Spleen (tissue), 11 donors: ENCODE data around the gene NBEA. TPM values are rescaled to one million over a fixed set of nuclear protein-coding genes. Genes with fewer than 3 reads are reported as not detected.

Experiments
- DNase-seq: peaks from one replicate; pipeline ENCODE4 v3.0.0-alpha.2; 2020
- H3K27ac ChIP-seq, 8 donors: fragments of 200-600 bp; sonication (generic) in 7 of 8; 1 replicate in 4 of 8; 2 replicates in 4 of 8; pipeline versions ENCODE4 v1.5.0 to v1.8.0; 2016 to 2021; ENCODE audit warnings: inconsistent platforms in 4 of 8, mild to moderate bottlenecking in 4 of 8, moderate library complexity in 1 of 8
- H3K27me3 ChIP-seq, 7 donors: fragments of 200-600 bp; sonication (generic) in 6 of 7; replicated peaks in 1 of 7; 1 replicate in 4 of 7; 2 replicates in 3 of 7; pipeline versions ENCODE4 v1.5.0 to v1.8.0; 2016 to 2021; ENCODE audit warnings: inconsistent platforms in 3 of 7, mild to moderate bottlenecking in 1 of 7
- H3K36me3 ChIP-seq, 6 donors: fragments of 200-600 bp; sonication (generic) in 5 of 6; 1 replicate in 4 of 6; 2 replicates in 2 of 6; pipeline versions ENCODE4 v1.5.0 to v1.8.0; 2016 to 2021; ENCODE audit warnings: inconsistent platforms in 2 of 6
- H3K4me1 ChIP-seq, 6 donors: fragments of 200-600 bp; sonication (generic) in 5 of 6; 1 replicate in 3 of 6; 2 replicates in 3 of 6; pipeline versions ENCODE4 v1.5.0 to v1.8.0; 2016 to 2021; ENCODE audit warnings: inconsistent platforms in 3 of 6
- H3K4me3 ChIP-seq, 8 donors: fragments of 200-600 bp; sonication (generic) in 7 of 8; 1 replicate in 4 of 8; 2 replicates in 4 of 8; pipeline versions ENCODE4 v1.5.0 to v1.8.0; 2016 to 2021; ENCODE audit warnings: inconsistent platforms in 4 of 8, mild to moderate bottlenecking in 4 of 8, moderate library complexity in 2 of 8
- H3K9me3 ChIP-seq, 8 donors: fragments of 200-600 bp; sonication (generic) in 7 of 8; 1 replicate in 4 of 8; 2 replicates in 4 of 8; pipeline versions ENCODE4 v1.5.0 to v1.8.0; 2016 to 2021; ENCODE audit warnings: inconsistent platforms in 4 of 8
- POLR2A ChIP-seq, 3 donors: fragments of 450-650 bp; IDR thresholded peaks; one replicate each; pipeline ENCODE4 v1.5.1; 2017; ENCODE audit warnings: antibody characterized with exemption in 3 of 3, mild to moderate bottlenecking in 1 of 3
- POLR2AphosphoS5 ChIP-seq, 3 donors: sonication (generic); formaldehyde crosslinking; IDR thresholded peaks; one replicate each; pipeline ENCODE4 v1.5.1; 2017; ENCODE audit warnings: antibody characterized with exemption in 3 of 3
- WGBS, 5 donors: extraction: QIAGEN DNeasy Blood & Tissue Kit in 3 of 5; methylation state at CpG; one replicate each; pipeline versions ENCODE4 v1.1.5 to v1.1.7; 2013 to 2018; 5-methylcytosine and 5-hydroxymethylcytosine counted together
- intact Hi-C: fragments of 100-400 bp; cut with DNase I; formaldehyde crosslinking; loops from one replicate; pipeline ENCODE4 v1.15.0; 2023; ENCODE audit warnings: low total_unique reads
- polyA plus RNA-seq, 3 donors: library from polyadenylated mRNA; stranded (reverse); fragments of 200-250 nt; gene quantifications; one replicate each; pipeline ENCODE4 v1.2.1, GENCODE V29; 2013
- total RNA-seq, 7 donors: library from RNA; depleted of rRNA in 3 of 7; stranded (reverse); fragments of >200 nt in 3 of 7; fragmentation: NEBNext Ultra II Directional in 4 of 7; extraction: Animal tissue kit (Norgen Biotek cat#: 25700) in 4 of 7; gene quantifications; one replicate each; pipeline versions ENCODE4 v1.1.0 to v1.2.1, GENCODE V29; 2016 to 2021
- TF ChIP-seq, protein P1 (sequence below), 11 experiments: fragments of 200-600 bp in 7 of 11; fragments of 450-650 bp in 4 of 11; sonication (generic) in 4 of 11; IDR thresholded peaks in 8 of 11; conservative IDR thresholded peaks in 3 of 11; 1 replicate in 7 of 11; 2 replicates in 4 of 11; pipeline versions ENCODE4 v1.4.0 to v1.8.0; 2016 to 2021; ENCODE audit warnings: antibody characterized with exemption in 11 of 11, inconsistent platforms in 4 of 11, mild to moderate bottlenecking in 1 of 11
- donor health status: healthy with polysubstance abuse.
- donor health status: DM: no; HTN: no; CAD: no; lungs with moderate emphysema.
- donor health status: DM: no; HTN: no; CAD: no.
- donor health status: Bipolar disorder and iron deficiency.
- donor health status: healthy.
- donor health status: DM: no; HTN: no; CAD: no.
- donor health status: DM: yes; HTN: yes; CAD: no.

The NBEA gene
- total and polyA plus RNA-seq, 10 donors, result 1.8 to 27.7 (median 12.9) TPM

DNA sequence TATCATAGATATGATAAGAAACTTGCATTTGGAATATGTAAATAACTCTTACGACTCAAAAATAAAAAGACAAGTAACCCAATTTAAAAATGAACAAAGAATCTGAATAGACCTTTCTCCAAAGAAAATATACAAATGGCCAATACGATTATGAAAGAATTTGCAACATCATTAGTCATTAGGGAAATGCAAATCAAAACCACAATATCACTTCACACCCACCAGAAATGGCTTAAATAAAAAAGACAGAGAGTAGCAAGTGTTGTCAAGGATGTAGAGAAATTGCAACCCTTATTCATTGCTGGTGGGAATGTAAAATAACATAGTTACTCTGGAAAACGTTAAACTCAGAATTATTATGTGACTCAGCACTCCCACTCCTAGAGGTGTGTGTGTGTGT is 761.0 kb downstream of the NBEA start:
- Histone ChIP-seq H3K27me3 (peaks cover 0 to 12% (median 0%) of the 10 kb centered on the region in 7 donors), H3K4me1 (no peaks in the 10 kb centered on the region), H3K36me3 (no peaks in the 10 kb centered on the region), H3K4me3 (no peak overlapping the region), H3K27ac (no peak overlapping the region), H3K9me3 (peaks cover 0 to 8% (median 0%) of the 10 kb centered on the region in 8 donors)
- 66 to 81% (median 76%) methylated on average over 3 of the region's 3 CpGs for WGBS, 5 donors
- intact Hi-C loops, result no loop called here
- TF ChIP-seq, protein P1, sequence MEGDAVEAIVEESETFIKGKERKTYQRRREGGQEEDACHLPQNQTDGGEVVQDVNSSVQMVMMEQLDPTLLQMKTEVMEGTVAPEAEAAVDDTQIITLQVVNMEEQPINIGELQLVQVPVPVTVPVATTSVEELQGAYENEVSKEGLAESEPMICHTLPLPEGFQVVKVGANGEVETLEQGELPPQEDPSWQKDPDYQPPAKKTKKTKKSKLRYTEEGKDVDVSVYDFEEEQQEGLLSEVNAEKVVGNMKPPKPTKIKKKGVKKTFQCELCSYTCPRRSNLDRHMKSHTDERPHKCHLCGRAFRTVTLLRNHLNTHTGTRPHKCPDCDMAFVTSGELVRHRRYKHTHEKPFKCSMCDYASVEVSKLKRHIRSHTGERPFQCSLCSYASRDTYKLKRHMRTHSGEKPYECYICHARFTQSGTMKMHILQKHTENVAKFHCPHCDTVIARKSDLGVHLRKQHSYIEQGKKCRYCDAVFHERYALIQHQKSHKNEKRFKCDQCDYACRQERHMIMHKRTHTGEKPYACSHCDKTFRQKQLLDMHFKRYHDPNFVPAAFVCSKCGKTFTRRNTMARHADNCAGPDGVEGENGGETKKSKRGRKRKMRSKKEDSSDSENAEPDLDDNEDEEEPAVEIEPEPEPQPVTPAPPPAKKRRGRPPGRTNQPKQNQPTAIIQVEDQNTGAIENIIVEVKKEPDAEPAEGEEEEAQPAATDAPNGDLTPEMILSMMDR (IDR thresholded peaks at IDR 0.05 in 8 of 11, conservative IDR thresholded peaks at IDR 0.05 in 3 of 11), result no peak
- no peak for TF ChIP-seq POLR2AphosphoS5 (IDR thresholded peaks at IDR 0.05)
- TF ChIP-seq POLR2A (IDR thresholded peaks at IDR 0.05), result no peak
- DNase-seq, result no peak

DNA sequence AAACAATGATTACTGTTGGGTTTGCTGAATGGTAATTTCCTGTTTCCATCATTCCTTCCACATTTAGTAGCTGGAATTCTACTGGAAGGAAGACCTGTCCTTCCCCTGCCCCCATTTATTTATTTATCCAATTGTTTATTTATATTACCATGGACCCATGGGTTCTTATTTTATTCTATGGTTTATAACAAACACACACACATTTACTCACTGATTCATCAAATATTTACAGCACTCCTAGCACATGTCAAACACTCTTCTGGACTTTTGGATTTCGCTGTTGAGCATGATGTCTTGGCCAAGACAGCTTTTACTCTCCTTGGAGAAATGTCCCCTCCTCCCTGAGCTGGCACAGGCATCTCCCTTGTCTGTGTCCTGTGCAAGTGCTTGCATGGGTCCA is 762.3 kb downstream of the NBEA start:
- no peak for DNase-seq
- TF ChIP-seq POLR2A (IDR thresholded peaks at IDR 0.05) (no peak), POLR2AphosphoS5 (IDR thresholded peaks at IDR 0.05) (no peak)
- TF ChIP-seq, protein P1 (IDR thresholded peaks at IDR 0.05 in 8 of 11, conservative IDR thresholded peaks at IDR 0.05 in 3 of 11), result no peak
- WGBS, 5 donors, result 74 to 86% (median 76%) methylated on average over 1 of the region's 1 CpG
- Histone ChIP-seq H3K36me3 (no peaks in the 10 kb centered on the region), H3K27me3 (peaks cover 0 to 12% (median 0%) of the 10 kb centered on the region in 7 donors), H3K9me3 (peaks cover 0 to 8% (median 0%) of the 10 kb centered on the region in 8 donors), H3K27ac (no peak overlapping the region), H3K4me1 (no peaks in the 10 kb centered on the region), H3K4me3 (no peak overlapping the region)
- intact Hi-C loops, result no loop called here

DNA sequence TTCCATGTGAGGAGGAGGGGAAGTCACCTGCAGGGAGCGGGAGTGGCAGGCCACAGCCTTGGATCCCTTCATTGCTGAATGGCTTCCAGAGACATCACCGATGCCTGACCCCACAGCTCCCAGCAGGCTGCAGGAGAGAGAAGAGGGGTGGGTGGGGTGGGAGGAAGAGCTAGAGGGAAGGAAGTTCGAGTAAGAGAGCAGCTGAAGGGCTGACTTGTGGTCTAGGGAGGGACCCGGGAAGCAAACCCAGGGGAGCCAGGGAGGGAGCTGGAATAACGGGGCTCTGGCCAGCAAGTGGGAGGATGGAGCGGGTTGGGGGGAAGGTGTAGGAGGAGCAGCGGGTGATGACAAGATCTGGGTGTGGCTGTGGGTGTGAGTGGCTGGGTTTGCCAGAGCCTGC is 764.2 kb downstream of the NBEA start:
- H3K27ac ChIP-seq, result no peak overlapping the region
- 72 to 76% (median 75%) methylated on average over 7 of the region's 7 CpGs for WGBS, 5 donors
- no peak for TF ChIP-seq POLR2AphosphoS5 (IDR thresholded peaks at IDR 0.05)
- TF ChIP-seq POLR2A (IDR thresholded peaks at IDR 0.05), result no peak

DNA sequence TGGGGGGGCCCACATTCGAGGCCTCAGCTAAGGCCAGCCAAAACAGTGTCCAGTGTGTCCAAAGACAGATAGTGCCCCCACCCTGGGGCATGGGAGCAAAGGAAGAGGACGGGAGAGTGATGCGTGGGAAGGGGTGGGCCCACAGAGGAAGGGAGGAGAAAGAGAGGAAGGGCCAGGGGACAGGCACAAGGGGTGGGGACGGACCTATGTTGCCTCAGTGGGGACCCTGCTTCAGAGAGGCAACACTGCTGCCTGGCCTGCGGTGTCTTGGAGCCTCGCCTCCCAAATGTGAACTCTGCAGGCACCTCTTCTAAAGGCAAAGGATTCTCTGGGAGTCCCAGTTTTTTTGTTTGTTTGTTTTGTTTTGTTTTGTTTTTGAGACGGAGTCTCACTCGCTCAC is 764.7 kb downstream of the NBEA start:
- no peak overlapping the region for H3K4me3 ChIP-seq
- TF ChIP-seq, protein P1 (IDR thresholded peaks at IDR 0.05 in 8 of 11, conservative IDR thresholded peaks at IDR 0.05 in 3 of 11), result no peak
- TF ChIP-seq POLR2AphosphoS5 (IDR thresholded peaks at IDR 0.05) (no peak), POLR2A (IDR thresholded peaks at IDR 0.05) (no peak)
- no peak overlapping the region for H3K27ac ChIP-seq
- H3K4me1 ChIP-seq, result no peaks in the 10 kb centered on the region
- no peaks in the 10 kb centered on the region for H3K36me3 ChIP-seq
- H3K27me3 ChIP-seq, result no peaks in the 10 kb centered on the region
- WGBS, 5 donors, result 68 to 89% (median 85%) methylated on average over 8 of the region's 8 CpGs
- intact Hi-C loops, result no loop called here
- H3K9me3 ChIP-seq, result peaks cover 0 to 8% (median 0%) of the 10 kb centered on the region in 8 donors
- no peak for DNase-seq

More for the DNA sequence above, 764.2 kb downstream of the NBEA start:
- Histone ChIP-seq H3K4me3 (no peak overlapping the region), H3K4me1 (no peaks in the 10 kb centered on the region), H3K9me3 (peaks cover 0 to 8% (median 0%) of the 10 kb centered on the region in 8 donors), H3K27me3 (peaks cover 0 to 2% (median 0%) of the 10 kb centered on the region in 7 donors), H3K36me3 (no peaks in the 10 kb centered on the region)
- intact Hi-C loops, result no loop called here
- DNase-seq, result no peak

DNA sequence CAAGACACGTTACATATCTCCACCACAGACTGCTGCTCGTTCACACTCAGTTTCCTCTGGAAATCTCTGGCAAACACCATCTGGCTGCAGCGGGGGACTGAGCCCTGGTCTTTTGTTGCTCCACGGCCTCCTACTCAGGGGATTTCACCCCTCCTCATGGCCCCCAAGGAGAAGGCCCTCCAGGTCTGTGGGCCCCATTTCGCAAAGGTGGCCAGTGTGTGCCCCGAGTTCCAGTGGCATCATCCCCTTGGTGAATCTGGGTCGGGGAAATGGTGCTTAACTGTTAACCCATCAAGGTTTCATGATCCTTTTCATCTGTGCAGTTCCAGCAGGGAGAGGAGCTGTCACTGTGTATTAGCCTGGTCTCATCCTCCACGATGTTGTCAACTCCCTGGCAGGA is 769.8 kb downstream of the NBEA start:
- Histone ChIP-seq H3K27me3 (no peaks in the 10 kb centered on the region), H3K36me3 (no peaks in the 10 kb centered on the region), H3K9me3 (no peaks in the 10 kb centered on the region), H3K4me1 (no peaks in the 10 kb centered on the region), H3K27ac (no peak overlapping the region), H3K4me3 (no peak overlapping the region)
- intact Hi-C loops, result no loop called here
- no peak for DNase-seq
- 67 to 87% (median 76%) methylated on average over 7 to 8 of the region's 8 CpGs for WGBS, 5 donors
- no peak for TF ChIP-seq POLR2AphosphoS5 (IDR thresholded peaks at IDR 0.05)
- TF ChIP-seq, protein P1 (IDR thresholded peaks at IDR 0.05 in 8 of 11, conservative IDR thresholded peaks at IDR 0.05 in 3 of 11), result no peak
